K562 (cell line): Measurements from ENCODE around the gene ZNF106.

Source experiments
- ATF7 ChIP-seq: fragments of 450-650 bp; IDR thresholded peaks from 2 replicates; pipeline ENCODE4 v1.7.1; 2014; ENCODE audit warnings: mild to moderate bottlenecking, moderate library complexity
- CHD2 ChIP-seq: IDR thresholded peaks from 2 replicates; pipeline ENCODE4 v1.6.1; 2011; ENCODE audit warnings: low read depth, low read length
- ELF1 ChIP-seq: fragments of 200-800 bp; sonication (Bioruptor generic); IDR thresholded peaks from 2 replicates; pipeline ENCODE4 v1.6.1; 2016; ENCODE audit warnings: missing genetic modification characterization, missing compliant biosample characterization
- FOXO4 ChIP-seq: fragments of 450-650 bp; formaldehyde crosslinking; IDR thresholded peaks from 2 replicates; pipeline ENCODE4 v1.4.0; 2020; ENCODE audit warnings: mild to moderate bottlenecking, moderate library complexity
- HNRNPL ChIP-seq: fragments of 200-400 bp; formaldehyde crosslinking; IDR thresholded peaks from 2 replicates; pipeline ENCODE4 v1.6.1; 2017; ENCODE audit warnings: low read depth, mild to moderate bottlenecking, low read length
- POLR2A ChIP-seq: fragments of 450-650 bp; conservative IDR thresholded peaks from 2 replicates; pipeline ENCODE4 v1.6.1; 2016
- RBBP5 ChIP-seq: fragments of 200-600 bp; sonication (generic); IDR thresholded peaks from 2 replicates; pipeline ENCODE4 v1.6.1; 2012; ENCODE audit warnings: borderline replicate concordance, mild to moderate bottlenecking, low read length, control low read depth, inconsistent platforms; ENCODE audit not compliant: insufficient read depth, poor library complexity, severe bottlenecking
- SRF ChIP-seq, 2 experiments: fragments of 250-450, 450-650 bp in 1 of 2; sonication (Bioruptor Pico) in 1 of 2; sonication (generic) in 1 of 2; formaldehyde crosslinking; IDR thresholded peaks; 2 replicates each; pipeline versions ENCODE4 v1.5.0 to v1.5.1; 2020 to 2022; ENCODE audit warnings: mild to moderate bottlenecking in 1 of 2, missing genetic modification reagents in 1 of 2

- TF ChIP-seq POLR2A (no peak), FOXO4 (no peak), ELF1 (tag) (no peak), RBBP5 (no peak), SRF (CRISPR knock-in tag; IDR thresholded peaks at IDR 0.05) (no peak), CHD2 (no peak), HNRNPL (no peak), ATF7 (no peak)
Observed at GRCh38 chr15:42427429-42428223, 63.3 kb downstream of the ZNF106 start.
